Measurements from ENCODE around the gene METAP2.

DNA sequence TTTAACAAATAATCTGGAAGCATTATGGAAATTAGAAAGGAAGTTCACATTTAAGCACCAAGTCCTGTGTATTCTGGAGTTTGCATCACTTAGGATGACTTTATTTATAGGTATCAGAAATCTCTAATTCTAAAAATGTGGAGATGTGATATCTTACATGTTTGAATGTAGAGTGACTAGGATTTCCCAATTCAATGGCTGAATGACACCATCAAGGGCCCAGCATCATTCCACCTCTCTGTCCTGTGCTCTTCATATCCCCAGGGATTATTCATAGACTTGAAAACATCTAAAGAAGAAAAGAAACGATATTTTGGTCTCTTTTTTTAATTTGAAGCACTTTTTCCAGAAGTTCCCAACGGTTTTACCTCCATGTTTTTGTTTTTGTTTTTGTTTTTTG, 15.2 kb upstream of the METAP2 start:
- TF ChIP-seq FOXA1 (IDR thresholded peaks at IDR 0.05) (no peak), CTBP1 (IDR thresholded peaks at IDR 0.05; ENCODE audit: borderline replicate concordance) (no peak), LEF1 (IDR thresholded peaks at IDR 0.05; ENCODE audit: borderline replicate concordance) (no peak), ELF4 (IDR thresholded peaks at IDR 0.05) (no peak), FOXK2 (IDR thresholded peaks at IDR 0.05) (no peak), SUZ12 (IDR thresholded peaks at IDR 0.05) (no peak), HDGF (IDR thresholded peaks at IDR 0.05; ENCODE audit: borderline replicate concordance) (no peak), SP1 (IDR thresholded peaks at IDR 0.05) (no peak), TARDBP (IDR thresholded peaks at IDR 0.05) (no peak), L3MBTL2 (conservative IDR thresholded peaks at IDR 0.05) (no peak)
